ENCODE measurements around the gene SOX15. TPM values are rescaled to one million over a fixed set of nuclear protein-coding genes. Genes with fewer than 3 reads are reported as not detected.

Gene SOX15
- total and polyA plus RNA-seq, 2 experiments from 2014 or later, result 0.71 TPM; not detected in 1

GRCh38 chr17:7573324-7574080, 16.4 kb downstream of the SOX15 start:
- TF ChIP-seq EZH2phosphoT487 (IDR thresholded peaks at IDR 0.05; ENCODE audit: insufficient read depth, low read depth), result no peak
- TF ChIP-seq EZH2 (IDR thresholded peaks at IDR 0.05; ENCODE audit: insufficient read depth, poor library complexity, severe bottlenecking), result no peak
- peak; percentile 95 for DNase-seq
- Histone ChIP-seq H3K27me3 (replicated peaks; ENCODE audit: insufficient read depth) (no peaks in the 10 kb centered on the region), H3K27ac (peak overlapping the region; percentile 96), H3K9me3 (ENCODE audit: low read depth) (no peaks in the 10 kb centered on the region), H2AFZ (no peak overlapping the region), H3K79me2 (ENCODE audit: insufficient read depth) (peaks cover 84% of the 10 kb centered on the region), H3K9me2 (ENCODE audit: insufficient read depth) (no peaks in the 10 kb centered on the region), H3K36me3 (ENCODE audit: low read depth) (peaks cover 42% of the 10 kb centered on the region), H4K20me1 (ENCODE audit: insufficient read depth) (peaks cover 33% of the 10 kb centered on the region), H3K4me3 (peak overlapping the region; percentile 93), H3K9ac (peak overlapping the region; percentile 99), H3K4me1 (ENCODE audit: insufficient read depth) (peaks cover 23% of the 10 kb centered on the region), H3K4me2 (ENCODE audit: unreplicated experiment) (peak overlapping the region; percentile 79), H3F3A (ENCODE audit: insufficient read depth) (peaks cover 57% of the 10 kb centered on the region)
- in situ Hi-C loops (cut with MboI), result no loop called here
- 0 to 1% methylated on average over 58 to 64 of the region's 71 CpGs for WGBS, 2 experiments (ENCODE audit: low coverage in 1 of 2, low lambda C conversion rate in 2 of 2, missing lambda C conversion rate in 2 of 2)

- Histone ChIP-seq H2AFZ (no peak overlapping the region), H3K27ac (peak overlapping the region; percentile 96), H3K79me2 (ENCODE audit: insufficient read depth) (peaks cover 87% of the 10 kb centered on the region), H3K36me3 (ENCODE audit: low read depth) (peaks cover 36% of the 10 kb centered on the region), H3K4me3 (peak overlapping the region; percentile 93), H3K4me2 (ENCODE audit: unreplicated experiment) (peak overlapping the region; percentile 79), H3K9ac (peak overlapping the region; percentile 99), H4K20me1 (ENCODE audit: insufficient read depth) (peaks cover 33% of the 10 kb centered on the region), H3K9me3 (ENCODE audit: low read depth) (no peaks in the 10 kb centered on the region), H3F3A (ENCODE audit: insufficient read depth) (peaks cover 50% of the 10 kb centered on the region), H3K4me1 (ENCODE audit: insufficient read depth) (peaks cover 22% of the 10 kb centered on the region), H3K27me3 (replicated peaks; ENCODE audit: insufficient read depth) (no peaks in the 10 kb centered on the region), H3K9me2 (ENCODE audit: insufficient read depth) (no peaks in the 10 kb centered on the region)
- DNase-seq, result peak; percentile 100
- in situ Hi-C loops (cut with MboI), result no loop called here
- TF ChIP-seq EZH2 (IDR thresholded peaks at IDR 0.05; ENCODE audit: insufficient read depth, poor library complexity, severe bottlenecking) (no peak), EZH2phosphoT487 (IDR thresholded peaks at IDR 0.05; ENCODE audit: insufficient read depth, low read depth) (no peak)
- 1 to 2% methylated on average over 47 to 53 of the region's 73 CpGs for WGBS, 2 experiments (ENCODE audit: low coverage in 1 of 2, low lambda C conversion rate in 2 of 2, missing lambda C conversion rate in 2 of 2)
These were observed 17.1 kb downstream of the SOX15 start for GRCh38 chr17:7572588-7573323.

- H3K4me2 ChIP-seq (ENCODE audit: unreplicated experiment), result peak overlapping the region; percentile 75
- in situ Hi-C loops (cut with MboI), result no loop called here
- peaks cover 29% of the 10 kb centered on the region for H4K20me1 ChIP-seq (ENCODE audit: insufficient read depth)
- no peaks in the 10 kb centered on the region for H3K9me3 ChIP-seq (ENCODE audit: low read depth)
- peaks cover 32% of the 10 kb centered on the region for H3K36me3 ChIP-seq (ENCODE audit: low read depth)
- H3K4me1 ChIP-seq (ENCODE audit: insufficient read depth), result peaks cover 22% of the 10 kb centered on the region
- no peak for DNase-seq
- H3K79me2 ChIP-seq (ENCODE audit: insufficient read depth), result peaks cover 87% of the 10 kb centered on the region
- no peaks in the 10 kb centered on the region for H3K9me2 ChIP-seq (ENCODE audit: insufficient read depth)
- peak overlapping the region; percentile 81 for H3K4me3 ChIP-seq
- TF ChIP-seq EZH2 (IDR thresholded peaks at IDR 0.05; ENCODE audit: insufficient read depth, poor library complexity, severe bottlenecking), result no peak
- TF ChIP-seq EZH2phosphoT487 (IDR thresholded peaks at IDR 0.05; ENCODE audit: insufficient read depth, low read depth), result no peak
- 0 to 3% methylated on average over 11 of the region's 11 CpGs for WGBS, 2 experiments (ENCODE audit: low coverage in 1 of 2, low lambda C conversion rate in 2 of 2, missing lambda C conversion rate in 2 of 2)
- no peaks in the 10 kb centered on the region for H3K27me3 ChIP-seq (replicated peaks; ENCODE audit: insufficient read depth)
- H3K27ac ChIP-seq, result peak overlapping the region; percentile 73
- H3K9ac ChIP-seq, result peak overlapping the region; percentile 84
- H3F3A ChIP-seq (ENCODE audit: insufficient read depth), result peaks cover 45% of the 10 kb centered on the region
- peak overlapping the region; percentile 23; the same call in 1 of the 2 replicates for H2AFZ ChIP-seq
These were observed 17.6 kb downstream of the SOX15 start for GRCh38 chr17:7572338-7572587.

- Histone ChIP-seq H3K79me2 (ENCODE audit: insufficient read depth) (peaks cover 87% of the 10 kb centered on the region), H3K9me3 (ENCODE audit: low read depth) (no peaks in the 10 kb centered on the region), H3F3A (ENCODE audit: insufficient read depth) (peaks cover 25% of the 10 kb centered on the region), H3K27ac (no peak overlapping the region), H3K9ac (no peak overlapping the region), H3K27me3 (replicated peaks; ENCODE audit: insufficient read depth) (no peaks in the 10 kb centered on the region), H4K20me1 (ENCODE audit: insufficient read depth) (peaks cover 15% of the 10 kb centered on the region), H3K36me3 (ENCODE audit: low read depth) (peaks cover 17% of the 10 kb centered on the region), H3K4me3 (no peak overlapping the region), H3K9me2 (ENCODE audit: insufficient read depth) (no peaks in the 10 kb centered on the region), H2AFZ (no peak overlapping the region), H3K4me1 (ENCODE audit: insufficient read depth) (peaks cover 9% of the 10 kb centered on the region), H3K4me2 (ENCODE audit: unreplicated experiment) (no peak overlapping the region)
- in situ Hi-C loops (cut with MboI), result no loop called here
- no peak for DNase-seq
- TF ChIP-seq EZH2phosphoT487 (IDR thresholded peaks at IDR 0.05; ENCODE audit: insufficient read depth, low read depth) (no peak), EZH2 (IDR thresholded peaks at IDR 0.05; ENCODE audit: insufficient read depth, poor library complexity, severe bottlenecking) (no peak)
- 96 to 97% methylated on average over 10 of the region's 10 CpGs for WGBS, 2 experiments (ENCODE audit: low coverage in 1 of 2, low lambda C conversion rate in 2 of 2, missing lambda C conversion rate in 2 of 2)
These were observed 19.5 kb downstream of the SOX15 start for GRCh38 chr17:7570351-7570750.
